ENCODE measurements around the gene STXBP5. TPM values are rescaled to one million over a fixed set of nuclear protein-coding genes. Genes with fewer than 3 reads are reported as not detected.

STXBP5 gene
- total and polyA plus RNA-seq, 4 donors = 1.9 to 8.9 (median 4.8) TPM

GRCh38 chr6:147347882-147348575 is 143.8 kb downstream of the STXBP5 start:
- H3K9ac ChIP-seq (ENCODE audit: low read depth in 1 of 2, low read length in 2 of 2) = no peak overlapping the region
- H3K9me3 ChIP-seq (ENCODE audit: control insufficient read depth in 4 of 4, low read length in 3 of 4) = no peaks in the 10 kb centered on the region
- no peak for TF ChIP-seq RAD21 (IDR thresholded peaks at IDR 0.05)
- TF ChIP-seq SP1 (IDR thresholded peaks at IDR 0.05) = no peak
- TF ChIP-seq CTCF (IDR thresholded peaks at IDR 0.05; ENCODE audit: low read depth, low read length, missing input control) = no peak
- no peak for TF ChIP-seq HNF4A (conservative IDR thresholded peaks at IDR 0.05)
- no peak for TF ChIP-seq FOXA2 (IDR thresholded peaks at IDR 0.05)
- no peak for TF ChIP-seq HNF4G (IDR thresholded peaks at IDR 0.05)
- TF ChIP-seq ZBTB33 (IDR thresholded peaks at IDR 0.05) = no peak
- TF ChIP-seq NR2F2 (IDR thresholded peaks at IDR 0.05) = no peak
- DNase-seq (ENCODE audit: low spot score) = no peak
- 96% methylated on average over 1 of the region's 1 CpG for WGBS
- H3K27ac ChIP-seq (ENCODE audit: low read depth in 1 of 2, low read length in 2 of 2) = no peak overlapping the region
- H3K27me3 ChIP-seq (ENCODE audit: control insufficient read depth in 4 of 4, insufficient read depth in 4 of 4, low read length in 3 of 4) = no peaks in the 10 kb centered on the region
- H3K4me3 ChIP-seq (ENCODE audit: low read depth in 1 of 3, low read length in 3 of 3) = no peak overlapping the region
- H3K4me1 ChIP-seq (ENCODE audit: control insufficient read depth in 4 of 4, insufficient read depth in 4 of 4, low read length in 3 of 4) = no peaks in the 10 kb centered on the region
- peaks cover 0 to 5% (median 1%) of the 10 kb centered on the region in 4 donors for H3K36me3 ChIP-seq (ENCODE audit: control insufficient read depth in 4 of 4, insufficient read depth in 3 of 4, low read depth in 1 of 4, low read length in 3 of 4)

- Histone ChIP-seq H3K4me1 (ENCODE audit: control insufficient read depth in 4 of 4, insufficient read depth in 4 of 4, low read length in 3 of 4) (no peaks in the 10 kb centered on the region), H3K27me3 (ENCODE audit: control insufficient read depth in 4 of 4, insufficient read depth in 4 of 4, low read length in 3 of 4) (no peaks in the 10 kb centered on the region), H3K27ac (ENCODE audit: low read depth in 1 of 2, low read length in 2 of 2) (no peak overlapping the region), H3K9ac (ENCODE audit: low read depth in 1 of 2, low read length in 2 of 2) (no peak overlapping the region), H3K36me3 (ENCODE audit: control insufficient read depth in 4 of 4, insufficient read depth in 3 of 4, low read depth in 1 of 4, low read length in 3 of 4) (peaks cover 0 to 7% (median 1%) of the 10 kb centered on the region in 4 donors), H3K4me3 (ENCODE audit: low read depth in 1 of 3, low read length in 3 of 3) (no peak overlapping the region), H3K9me3 (ENCODE audit: control insufficient read depth in 4 of 4, low read length in 3 of 4) (no peaks in the 10 kb centered on the region)
- no peak for DNase-seq (ENCODE audit: low spot score)
- 96% methylated on average over 5 of the region's 5 CpGs for WGBS
- TF ChIP-seq YY1 (IDR thresholded peaks at IDR 0.05) (no peak), EGR1 (IDR thresholded peaks at IDR 0.05; ENCODE audit: low read depth in 2 of 2) (no peak), FOXA2 (IDR thresholded peaks at IDR 0.05) (no peak), HNF4G (IDR thresholded peaks at IDR 0.05) (no peak), FOXA1 (IDR thresholded peaks at IDR 0.05) (no peak), TAF1 (conservative IDR thresholded peaks at IDR 0.05) (no peak), REST (IDR thresholded peaks at IDR 0.05) (no peak), RXRA (IDR thresholded peaks at IDR 0.05) (no peak), JUND (IDR thresholded peaks at IDR 0.05) (no peak), GABPA (IDR thresholded peaks at IDR 0.05 in 1 of 2, conservative IDR thresholded peaks at IDR 0.05 in 1 of 2) (no peak), ATF3 (IDR thresholded peaks at IDR 0.05) (no peak), NR2F2 (IDR thresholded peaks at IDR 0.05) (no peak), SP1 (IDR thresholded peaks at IDR 0.05) (no peak), CTCF (IDR thresholded peaks at IDR 0.05; ENCODE audit: low read depth, low read length, missing input control) (no peak), HNF4A (conservative IDR thresholded peaks at IDR 0.05) (no peak), ZBTB33 (IDR thresholded peaks at IDR 0.05) (no peak), RAD21 (IDR thresholded peaks at IDR 0.05) (no peak), MAX (IDR thresholded peaks at IDR 0.05) (no peak)
Observed at GRCh38 chr6:147361311-147361981, 157.2 kb downstream of the STXBP5 start.

Measured in liver (tissue), 9 donors.